ENCODE measurements around the gene CDH23. TPM values are rescaled to one million over a fixed set of nuclear protein-coding genes. Genes with fewer than 3 reads are reported as not detected.

The CDH23 gene
- total and polyA plus RNA-seq, 9 of the 15 experiments (the other 6 are each of a cell fraction or from before 2014, with no cell fraction given): 0.18 to 1.2 (median 0.47) TPM

GRCh38 chr10:71601273-71601672 is 204.6 kb downstream of the CDH23 start:
- TF ChIP-seq RBM25 (IDR thresholded peaks at IDR 0.05; ENCODE audit: low read depth, low read length, severe bottlenecking) (peak; percentile 78), ZNF41 (CRISPR knock-in tag; conservative IDR thresholded peaks at IDR 0.05) (no peak), ADNP (tag; IDR thresholded peaks at IDR 0.05) (0 out of 2 replicates have a peak, but pooled peaks have one; percentile 42), ZFP36 (IDR thresholded peaks at IDR 0.05; ENCODE audit: low read depth, low read length, partially characterized antibody) (peak; percentile 71), KDM1A (IDR thresholded peaks at IDR 0.05) (peak in 1 of 2 experiments; percentile 53; a peak in 1 of 4 replicates), BCOR (IDR thresholded peaks at IDR 0.05) (peak; percentile 68)
- no peak overlapping the region for H3K9ac ChIP-seq (ENCODE audit: insufficient read depth in 1 of 2, low read depth in 2 of 2, low read length in 2 of 2)
- peaks cover 9 to 37% of the 10 kb centered on the region in 2 experiments for H3K4me1 ChIP-seq (replicated peaks in 1 of 2; ENCODE audit: control insufficient read depth in 2 of 2, insufficient read depth in 2 of 2, low read length in 2 of 2)
- no peak overlapping the region for H3K4me3 ChIP-seq
- H3K79me2 ChIP-seq (ENCODE audit: control insufficient read depth, insufficient read depth, low read length): no peaks in the 10 kb centered on the region
- intact Hi-C loops (cut with micrococcal nuclease): no loop called here
- no peaks in the 10 kb centered on the region for H3K9me1 ChIP-seq (ENCODE audit: control insufficient read depth, insufficient read depth, low read length)
- no peak overlapping the region for H2AFZ ChIP-seq (ENCODE audit: low read depth, low read length)
- no peaks in the 10 kb centered on the region for H3K27me3 ChIP-seq (ENCODE audit: control insufficient read depth in 2 of 2, insufficient read depth in 2 of 2, low read length in 2 of 2)
- no peak for ATAC-seq
- no peaks in the 10 kb centered on the region for H3K36me3 ChIP-seq (ENCODE audit: control insufficient read depth, insufficient read depth, low read length)
- in situ Hi-C loops (cut with MboI): no loop called here
- WGBS (ENCODE audit: insufficient coverage, low coverage, missing lambda C conversion rate): 38% methylated on average over 5 of the region's 5 CpGs
- DNase-seq (ENCODE audit: extremely low read depth in 1 of 4, low spot score in 3 of 4): no peak
- ChIA-PET POLR2A (no interaction called here), CTCF (ENCODE audit: low intra/inter-chr PET ratio) (no interaction called here)
- FAIRE-seq: no peak
- H3K27ac ChIP-seq (ENCODE audit: extremely low read depth, low read depth, low read length): no peak overlapping the region
- no TSS peak for BruUV-seq (replicated peaks)
- no peaks in the 10 kb centered on the region for H3K9me3 ChIP-seq (replicated peaks; ENCODE audit: control insufficient read depth, insufficient read depth, low read depth, low read length)
- H3K4me2 ChIP-seq (ENCODE audit: insufficient read depth, low read length): no peak overlapping the region
- no peaks in the 10 kb centered on the region for H4K20me1 ChIP-seq (replicated peaks; ENCODE audit: control insufficient read depth, insufficient read depth, low read length)

- in situ Hi-C loops (cut with MboI) (no loop called here), intact Hi-C loops (cut with micrococcal nuclease) (no loop called here)
- BruUV-seq (replicated peaks): no TSS peak
- no peak for FAIRE-seq
- no peak overlapping the region for H3K4me3 ChIP-seq
- H3K9me1 ChIP-seq (ENCODE audit: control insufficient read depth, insufficient read depth, low read length): no peaks in the 10 kb centered on the region
- no peak for DNase-seq (ENCODE audit: extremely low read depth in 1 of 4, low spot score in 3 of 4)
- H3K27me3 ChIP-seq (ENCODE audit: control insufficient read depth in 2 of 2, insufficient read depth in 2 of 2, low read length in 2 of 2): no peaks in the 10 kb centered on the region
- ATAC-seq: no peak
- no peak overlapping the region for H2AFZ ChIP-seq (ENCODE audit: low read depth, low read length)
- H3K36me3 ChIP-seq (ENCODE audit: control insufficient read depth, insufficient read depth, low read length): no peaks in the 10 kb centered on the region
- H4K20me1 ChIP-seq (replicated peaks; ENCODE audit: control insufficient read depth, insufficient read depth, low read length): no peaks in the 10 kb centered on the region
- ChIA-PET CTCF (ENCODE audit: low intra/inter-chr PET ratio) (no interaction called here), POLR2A (no interaction called here)
- no peaks in the 10 kb centered on the region for H3K79me2 ChIP-seq (ENCODE audit: control insufficient read depth, insufficient read depth, low read length)
- no peak for TF ChIP-seq E2F3 (CRISPR knock-in tag; IDR thresholded peaks at IDR 0.05)
- peak; percentile 20; the same call in 1 of the 2 replicates for TF ChIP-seq PKNOX1 (IDR thresholded peaks at IDR 0.05)
- H3K27ac ChIP-seq (ENCODE audit: extremely low read depth, low read depth, low read length): no peak overlapping the region
- H3K9me3 ChIP-seq (replicated peaks; ENCODE audit: control insufficient read depth, insufficient read depth, low read depth, low read length): no peaks in the 10 kb centered on the region
- peak overlapping the region in 1 of 2 experiments; percentile 33; a peak in 1 of 4 replicates for H3K9ac ChIP-seq (ENCODE audit: insufficient read depth in 1 of 2, low read depth in 2 of 2, low read length in 2 of 2)
- H3K4me1 ChIP-seq (replicated peaks in 1 of 2; ENCODE audit: control insufficient read depth in 2 of 2, insufficient read depth in 2 of 2, low read length in 2 of 2): peaks cover 3 to 22% of the 10 kb centered on the region in 2 experiments; a peak in 4 of 5 replicates
- H3K4me2 ChIP-seq (ENCODE audit: insufficient read depth, low read length): no peak overlapping the region
- 33% methylated on average over 7 of the region's 7 CpGs for WGBS (ENCODE audit: insufficient coverage, low coverage, missing lambda C conversion rate)
These were observed 206.4 kb downstream of the CDH23 start for GRCh38 chr10:71603150-71603549.
